T-helper 2 cell treated with Interferon-gamma antibody and Interleukin-4, amounts not matched to agents 5 μg/mL and 100 μg/mL, for 36 hours (primary cell): Measurements from ENCODE around the gene DGKB.

ENCODE experiments used
- DNase-seq: peaks from one replicate; pipeline ENCODE4 v3.0.0; 2021; ENCODE audit warnings: low spot score
- H3K27ac Mint-ChIP-seq: one replicate; pipeline ENCODE4 v1.8.0; 2021; ENCODE audit warnings: mild to moderate bottlenecking, mixed read lengths
- H3K27me3 Mint-ChIP-seq: one replicate; pipeline ENCODE4 v1.8.0; 2021; ENCODE audit warnings: low read depth, mixed read lengths
- H3K36me3 Mint-ChIP-seq: one replicate; pipeline ENCODE4 v1.8.0; 2021; ENCODE audit warnings: low read depth, mixed read lengths
- H3K4me1 Mint-ChIP-seq: one replicate; pipeline ENCODE4 v1.8.0; 2021; ENCODE audit warnings: low read depth, mixed read lengths
- H3K4me3 Mint-ChIP-seq: one replicate; pipeline ENCODE4 v1.8.0; 2022; ENCODE audit warnings: mild to moderate bottlenecking, moderate library complexity, mixed read lengths
- H3K9me3 Mint-ChIP-seq: one replicate; pipeline ENCODE4 v1.8.0; 2021; ENCODE audit warnings: mixed read lengths

DGKB gene

DNA sequence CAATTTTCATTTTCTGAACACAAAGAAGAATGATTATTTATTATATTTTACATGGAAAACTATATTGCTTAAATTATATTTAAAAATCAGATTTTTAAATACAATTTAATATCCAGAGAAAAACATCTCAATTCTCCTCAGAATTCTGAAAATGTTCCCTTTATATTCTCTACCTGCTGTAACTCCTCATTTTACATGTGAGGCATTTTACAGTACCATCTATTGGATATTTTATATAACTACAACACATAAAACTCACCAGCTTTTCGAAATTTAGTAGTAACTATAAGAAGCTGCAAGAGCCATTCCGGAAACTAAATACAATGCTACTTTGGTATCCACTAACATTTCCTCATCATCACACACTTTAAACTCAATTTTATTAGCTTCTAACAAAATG lies 264.6 kb downstream of the DGKB start:
- Mint-ChIP-seq H3K27me3 (no peaks in the 10 kb centered on the region), H3K9me3 (peaks cover 7% of the 10 kb centered on the region), H3K27ac (no peak overlapping the region), H3K4me3 (no peak overlapping the region), H3K4me1 (no peaks in the 10 kb centered on the region), H3K36me3 (no peaks in the 10 kb centered on the region)
- no peak for DNase-seq

GRCh38 chr7:14635955-14636354 lies 266.6 kb downstream of the DGKB start:
- no peaks in the 10 kb centered on the region for H3K36me3 Mint-ChIP-seq
- H3K4me1 Mint-ChIP-seq = no peaks in the 10 kb centered on the region
- H3K4me3 Mint-ChIP-seq = no peak overlapping the region
- no peaks in the 10 kb centered on the region for H3K27me3 Mint-ChIP-seq
- no peak for DNase-seq
- no peak overlapping the region for H3K27ac Mint-ChIP-seq
- peaks cover 4% of the 10 kb centered on the region for H3K9me3 Mint-ChIP-seq

DNA sequence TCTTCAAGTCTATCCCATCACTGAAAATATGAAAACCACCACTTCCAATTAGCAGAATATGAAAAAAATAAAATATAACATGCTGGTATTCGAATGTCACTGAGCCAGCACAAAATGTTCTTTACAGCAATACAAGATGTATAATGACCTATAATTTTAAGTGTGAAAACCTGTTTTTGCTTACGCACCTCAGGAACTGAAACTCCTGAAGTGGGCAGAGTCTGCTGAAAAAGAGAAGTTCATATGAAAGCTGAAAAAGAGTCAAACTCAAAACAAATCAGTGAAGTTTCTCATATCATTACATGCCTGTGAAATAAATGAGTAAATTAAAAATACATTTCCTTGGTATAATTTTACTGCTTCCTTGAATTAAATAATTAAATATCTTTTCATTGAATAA lies 272.5 kb downstream of the DGKB start:
- H3K4me3 Mint-ChIP-seq = no peak overlapping the region
- H3K27me3 Mint-ChIP-seq = no peaks in the 10 kb centered on the region
- H3K27ac Mint-ChIP-seq = no peak overlapping the region
- no peaks in the 10 kb centered on the region for H3K4me1 Mint-ChIP-seq
- H3K9me3 Mint-ChIP-seq = no peaks in the 10 kb centered on the region
- H3K36me3 Mint-ChIP-seq = no peaks in the 10 kb centered on the region
- no peak for DNase-seq

DNA sequence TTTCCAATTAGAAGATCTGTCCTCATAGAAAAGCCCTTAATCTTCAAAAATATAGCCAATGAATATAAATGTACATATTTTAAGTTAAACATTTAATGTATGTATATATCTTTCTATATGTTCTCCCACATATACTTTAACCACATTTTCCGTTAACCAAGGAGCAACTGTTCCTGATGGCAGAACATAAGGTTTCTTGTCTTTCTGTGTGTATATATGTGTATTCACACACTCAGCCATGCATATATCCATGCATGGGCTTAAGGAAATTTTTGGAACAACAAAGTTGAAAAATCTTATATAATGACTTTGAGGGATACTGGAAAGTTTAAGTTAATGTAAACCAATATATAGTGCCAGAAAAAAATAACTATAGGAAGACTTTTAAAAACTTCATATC lies 274.0 kb downstream of the DGKB start:
- Mint-ChIP-seq H3K27me3 (no peaks in the 10 kb centered on the region), H3K4me3 (no peak overlapping the region), H3K36me3 (no peaks in the 10 kb centered on the region), H3K27ac (no peak overlapping the region), H3K9me3 (no peaks in the 10 kb centered on the region), H3K4me1 (no peaks in the 10 kb centered on the region)
- no peak for DNase-seq

GRCh38 chr7:14626076-14626475 lies 276.5 kb downstream of the DGKB start:
- Mint-ChIP-seq H3K27me3 (no peaks in the 10 kb centered on the region), H3K4me3 (no peak overlapping the region), H3K4me1 (no peaks in the 10 kb centered on the region), H3K36me3 (no peaks in the 10 kb centered on the region), H3K27ac (no peak overlapping the region), H3K9me3 (peaks cover 8% of the 10 kb centered on the region)
- no peak for DNase-seq

- Mint-ChIP-seq H3K36me3 (no peaks in the 10 kb centered on the region), H3K27ac (no peak overlapping the region), H3K4me3 (no peak overlapping the region), H3K9me3 (peaks cover 8% of the 10 kb centered on the region), H3K27me3 (no peaks in the 10 kb centered on the region), H3K4me1 (no peaks in the 10 kb centered on the region)
- DNase-seq = no peak
Observed at GRCh38 chr7:14622559-14622958, 280.0 kb downstream of the DGKB start.

DNA sequence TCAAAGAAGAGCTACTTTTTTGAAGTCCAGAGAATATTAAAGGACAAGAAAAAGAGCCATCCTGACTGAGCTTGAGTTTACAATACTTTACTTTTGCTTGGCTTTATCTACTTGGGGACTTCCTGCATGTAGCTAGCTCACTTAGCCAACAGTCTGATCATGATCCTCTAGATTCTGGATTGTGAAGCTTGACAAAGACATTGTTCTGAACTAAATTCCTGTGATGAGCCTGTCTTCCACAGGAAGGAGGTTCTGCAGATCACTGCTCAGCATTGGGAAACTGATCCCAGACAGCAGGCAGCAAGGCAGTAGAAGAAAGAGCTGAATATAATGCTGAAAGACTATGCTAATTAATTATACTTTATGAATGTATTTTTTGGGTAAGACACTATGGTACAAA lies 296.4 kb downstream of the DGKB start:
- Mint-ChIP-seq H3K27ac (no peak overlapping the region), H3K36me3 (no peaks in the 10 kb centered on the region), H3K27me3 (no peaks in the 10 kb centered on the region), H3K4me1 (no peaks in the 10 kb centered on the region), H3K4me3 (no peak overlapping the region), H3K9me3 (peaks cover 15% of the 10 kb centered on the region)
- DNase-seq = no peak

GRCh38 chr7:14604606-14605005 lies 297.9 kb downstream of the DGKB start:
- no peak for DNase-seq
- H3K4me3 Mint-ChIP-seq = no peak overlapping the region
- H3K27ac Mint-ChIP-seq = no peak overlapping the region

GRCh38 chr7:14602851-14603250 lies 299.7 kb downstream of the DGKB start:
- no peak for DNase-seq
- no peak overlapping the region for H3K4me3 Mint-ChIP-seq
- no peaks in the 10 kb centered on the region for H3K27me3 Mint-ChIP-seq
- H3K9me3 Mint-ChIP-seq = peaks cover 11% of the 10 kb centered on the region
- H3K4me1 Mint-ChIP-seq = no peaks in the 10 kb centered on the region
- no peaks in the 10 kb centered on the region for H3K36me3 Mint-ChIP-seq
- H3K27ac Mint-ChIP-seq = no peak overlapping the region

More at GRCh38 chr7:14604606-14605005, 297.9 kb downstream of the DGKB start:
- Mint-ChIP-seq H3K27me3 (no peaks in the 10 kb centered on the region), H3K4me1 (no peaks in the 10 kb centered on the region), H3K36me3 (no peaks in the 10 kb centered on the region), H3K9me3 (peaks cover 15% of the 10 kb centered on the region)

GRCh38 chr7:14600766-14601367 lies 301.7 kb downstream of the DGKB start:
- no peaks in the 10 kb centered on the region for H3K4me1 Mint-ChIP-seq
- no peak for DNase-seq
- H3K27ac Mint-ChIP-seq = no peak overlapping the region
- no peaks in the 10 kb centered on the region for H3K36me3 Mint-ChIP-seq
- H3K27me3 Mint-ChIP-seq = no peaks in the 10 kb centered on the region
- no peak overlapping the region for H3K4me3 Mint-ChIP-seq
- peaks cover 11% of the 10 kb centered on the region for H3K9me3 Mint-ChIP-seq

- peaks cover 11% of the 10 kb centered on the region for H3K9me3 Mint-ChIP-seq
- no peaks in the 10 kb centered on the region for H3K36me3 Mint-ChIP-seq
- no peak for DNase-seq
Observed at GRCh38 chr7:14598978-14599377, 303.6 kb downstream of the DGKB start.

GRCh38 chr7:14596421-14596820 lies 306.1 kb downstream of the DGKB start:
- Mint-ChIP-seq H3K36me3 (no peaks in the 10 kb centered on the region), H3K9me3 (peaks cover 1% of the 10 kb centered on the region), H3K27me3 (no peaks in the 10 kb centered on the region), H3K27ac (no peak overlapping the region), H3K4me3 (no peak overlapping the region), H3K4me1 (no peaks in the 10 kb centered on the region)
- DNase-seq = no peak

More at GRCh38 chr7:14598978-14599377, 303.6 kb downstream of the DGKB start:
- Mint-ChIP-seq H3K27ac (no peak overlapping the region), H3K27me3 (no peaks in the 10 kb centered on the region), H3K4me3 (no peak overlapping the region), H3K4me1 (no peaks in the 10 kb centered on the region)

DNA sequence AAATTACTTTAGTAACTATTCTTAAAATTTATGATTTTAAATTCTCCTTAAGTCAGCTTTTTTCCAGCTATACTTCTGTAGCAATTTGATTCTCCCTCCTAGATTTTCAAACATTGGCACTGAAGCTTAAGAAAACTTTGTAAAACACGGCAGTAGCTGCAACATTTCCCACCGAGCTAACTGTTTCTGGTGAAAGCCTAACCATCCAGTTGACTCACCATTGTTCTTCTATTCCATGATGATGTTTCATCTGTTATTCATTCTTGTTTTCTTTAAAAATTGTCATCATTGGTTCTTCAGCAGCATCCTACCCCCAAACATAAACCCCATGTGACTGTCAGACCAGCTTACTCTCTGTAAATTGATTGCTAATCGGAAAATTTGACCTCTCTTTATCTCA lies 312.3 kb downstream of the DGKB start:
- no peaks in the 10 kb centered on the region for H3K27me3 Mint-ChIP-seq
- H3K27ac Mint-ChIP-seq = no peak overlapping the region
- no peak overlapping the region for H3K4me3 Mint-ChIP-seq
- H3K4me1 Mint-ChIP-seq = no peaks in the 10 kb centered on the region
- no peaks in the 10 kb centered on the region for H3K36me3 Mint-ChIP-seq
- H3K9me3 Mint-ChIP-seq = peaks cover 22% of the 10 kb centered on the region
- DNase-seq = no peak

DNA sequence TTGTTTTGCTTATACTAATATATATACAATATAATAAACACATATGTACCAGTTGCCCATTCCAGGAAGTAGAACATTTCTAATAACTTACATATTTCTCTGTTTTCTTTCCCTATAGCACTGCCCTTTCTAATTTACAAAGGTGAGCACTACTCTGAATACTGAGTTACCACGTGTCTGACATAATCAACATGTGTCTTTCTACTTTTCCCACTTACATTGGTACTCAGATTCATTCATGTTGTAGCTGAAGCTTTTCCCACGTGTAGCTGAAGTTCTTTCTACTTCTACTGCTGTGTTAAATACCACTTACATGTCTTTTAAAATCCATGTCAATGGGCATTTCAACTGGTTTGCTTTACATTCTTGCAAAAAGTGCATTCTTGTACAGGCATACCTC lies 317.3 kb downstream of the DGKB start:
- peaks cover 27% of the 10 kb centered on the region for H3K9me3 Mint-ChIP-seq
- no peaks in the 10 kb centered on the region for H3K4me1 Mint-ChIP-seq
- H3K4me3 Mint-ChIP-seq = no peak overlapping the region
- H3K36me3 Mint-ChIP-seq = no peaks in the 10 kb centered on the region
- no peaks in the 10 kb centered on the region for H3K27me3 Mint-ChIP-seq
- no peak for DNase-seq
- no peak overlapping the region for H3K27ac Mint-ChIP-seq

DNA sequence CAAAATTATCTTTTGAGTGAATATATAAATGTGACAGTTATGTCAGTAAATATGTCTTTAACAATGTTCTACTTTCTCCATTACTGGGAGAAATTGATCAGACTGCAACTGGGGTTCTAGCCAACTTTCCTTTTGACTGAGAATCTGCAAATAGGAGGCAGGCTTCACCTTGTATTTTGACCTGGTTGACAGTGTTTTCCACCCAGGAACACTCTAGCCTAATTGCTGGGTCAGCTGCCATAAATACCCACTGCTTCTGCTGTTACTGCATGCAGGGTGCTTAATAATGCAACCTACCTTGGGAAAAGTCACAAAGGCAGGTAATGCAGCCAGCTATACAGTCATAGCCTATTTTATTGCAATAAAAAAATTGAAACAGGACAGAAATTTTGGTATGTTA lies 319.0 kb downstream of the DGKB start:
- Mint-ChIP-seq H3K27ac (no peak overlapping the region), H3K36me3 (no peaks in the 10 kb centered on the region), H3K4me3 (no peak overlapping the region), H3K27me3 (no peaks in the 10 kb centered on the region), H3K4me1 (no peaks in the 10 kb centered on the region), H3K9me3 (peaks cover 30% of the 10 kb centered on the region)
- no peak for DNase-seq
